ENCODE data around the gene HNRNPA1.
"Not testable (repeated sequence)": the region's sequence is repeated elsewhere in the genome, so short reads cannot be mapped to it uniquely, and the experiment has no call there.

The HNRNPA1 gene

DNA sequence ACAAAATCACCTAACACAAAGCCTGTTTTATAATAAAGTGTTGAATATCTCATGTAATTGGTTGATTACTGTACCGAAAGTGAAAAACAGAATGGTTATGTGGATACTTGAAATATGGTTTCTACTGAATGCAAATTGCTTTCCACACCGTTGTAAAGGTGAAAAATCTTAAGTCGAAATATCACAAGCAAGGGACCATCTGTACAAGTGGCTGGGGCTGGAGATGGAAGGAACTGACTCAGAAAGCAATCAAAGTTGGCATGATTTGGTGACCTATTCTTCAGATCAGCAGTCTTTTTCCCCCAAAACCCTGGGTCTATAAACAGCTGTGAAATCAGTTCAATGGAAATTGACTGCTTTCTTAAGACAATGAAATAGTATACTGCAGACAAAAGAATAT lies 4.2 kb upstream of the HNRNPA1 start:
- DNase-seq (ENCODE audit: low read depth), result no peak

DNA sequence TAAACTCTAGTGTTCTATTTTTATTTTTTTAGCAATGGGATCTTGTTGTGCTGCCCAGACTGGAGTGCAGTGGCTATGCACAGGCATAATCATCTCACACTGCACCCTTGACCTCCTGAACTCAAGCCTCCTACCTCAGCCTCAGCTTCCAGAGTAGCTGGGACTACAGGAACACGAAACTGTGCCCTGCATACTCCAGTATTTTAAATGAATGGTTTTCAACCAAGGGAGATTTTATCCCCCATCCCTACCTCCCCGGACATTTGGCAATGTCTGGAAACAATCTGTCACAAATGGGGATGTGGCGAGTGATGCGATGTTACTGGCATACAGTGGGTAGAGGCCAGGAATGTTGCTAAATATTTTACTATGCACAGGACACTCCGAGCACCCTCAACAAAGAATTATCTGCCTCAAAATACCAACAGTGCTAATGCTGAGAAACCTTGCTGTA lies 2.7 kb upstream of the HNRNPA1 start:
- no peak for DNase-seq (ENCODE audit: low read depth)

DNA sequence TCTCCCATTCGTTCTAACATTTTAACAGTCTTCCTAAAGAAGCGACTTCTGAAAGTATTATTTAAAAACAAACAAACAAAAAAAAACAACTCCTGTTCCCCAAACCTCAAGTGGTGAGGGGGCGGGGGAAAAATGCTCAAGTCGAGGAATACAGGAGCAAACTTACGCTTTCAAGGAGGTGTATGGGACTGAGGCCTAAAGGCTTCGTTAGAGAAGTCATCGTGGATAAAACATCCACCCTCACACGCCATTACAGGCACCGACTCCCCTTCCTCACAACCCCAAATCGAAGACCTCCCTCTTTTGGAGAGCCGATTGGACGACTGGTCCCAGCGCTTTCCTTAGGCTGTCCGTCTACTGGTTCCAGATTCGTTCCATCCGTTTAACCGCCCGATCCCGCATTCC lies 1.3 kb upstream of the HNRNPA1 start:
- DNase-seq (ENCODE audit: low read depth), result no peak

DNA sequence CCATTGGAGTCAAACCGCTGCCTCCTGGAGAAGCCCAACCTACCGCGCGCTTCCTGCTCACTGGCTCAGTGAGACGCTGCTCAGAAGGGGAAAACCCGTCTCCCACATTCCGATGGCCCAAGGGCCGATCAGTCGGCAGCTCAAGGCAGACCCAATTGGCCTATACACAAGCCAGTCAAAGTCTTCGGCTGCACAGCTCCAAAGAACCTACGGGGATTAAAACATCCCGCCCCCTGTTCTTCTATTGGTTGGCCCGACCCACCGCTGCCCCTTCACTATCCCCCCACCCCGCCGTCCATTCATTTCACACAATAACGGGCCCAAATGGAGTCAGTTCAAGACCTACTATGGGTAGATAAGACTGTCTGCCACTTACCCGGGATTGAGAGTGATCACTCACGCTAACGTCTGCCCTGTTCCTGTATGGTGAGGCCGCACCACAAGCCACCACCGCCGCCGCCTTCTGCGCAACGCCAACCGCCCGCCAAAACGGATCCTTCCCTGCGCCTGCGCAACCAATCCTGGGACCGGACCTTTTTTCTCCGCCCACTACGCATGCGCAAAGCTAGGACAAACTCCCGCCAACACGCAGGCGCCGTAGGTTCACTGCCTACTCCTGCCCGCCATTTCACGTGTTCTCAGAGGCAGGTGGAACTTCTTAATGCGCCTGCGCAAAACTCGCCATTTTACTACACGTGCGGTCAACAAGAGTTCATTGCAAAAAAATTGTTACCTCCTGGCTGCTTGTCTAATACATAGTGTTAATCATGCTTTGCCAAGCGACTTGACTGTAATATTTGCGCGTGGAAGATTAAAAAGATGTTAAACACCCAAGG lies 676 bp upstream of the HNRNPA1 start, which contains the start of gene CBX5:
Gene CBX5, minus strand, starts transcription at position 491 of the 836 bp plus-strand sequence. CDS start 22,472 bp downstream, outside the sequence.
- peak; percentile 99 for DNase-seq (ENCODE audit: low read depth)

DNA sequence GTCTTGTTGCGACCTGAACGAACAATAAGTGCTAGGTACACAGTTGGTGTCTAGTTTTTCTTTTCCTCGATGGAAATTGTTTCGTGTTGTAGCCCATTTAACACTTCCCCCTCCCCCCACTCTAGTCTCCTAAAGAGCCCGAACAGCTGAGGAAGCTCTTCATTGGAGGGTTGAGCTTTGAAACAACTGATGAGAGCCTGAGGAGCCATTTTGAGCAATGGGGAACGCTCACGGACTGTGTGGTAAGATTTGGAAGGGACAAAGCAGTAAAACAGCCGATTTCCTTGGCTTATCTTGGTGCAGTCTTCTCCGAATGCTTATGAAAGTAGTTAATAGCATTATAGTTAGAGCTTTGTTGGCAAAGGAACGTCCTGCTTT lies 724 bp downstream of the HNRNPA1 start:
- DNase-seq (ENCODE audit: low read depth), result not testable (repeated sequence)

DNA sequence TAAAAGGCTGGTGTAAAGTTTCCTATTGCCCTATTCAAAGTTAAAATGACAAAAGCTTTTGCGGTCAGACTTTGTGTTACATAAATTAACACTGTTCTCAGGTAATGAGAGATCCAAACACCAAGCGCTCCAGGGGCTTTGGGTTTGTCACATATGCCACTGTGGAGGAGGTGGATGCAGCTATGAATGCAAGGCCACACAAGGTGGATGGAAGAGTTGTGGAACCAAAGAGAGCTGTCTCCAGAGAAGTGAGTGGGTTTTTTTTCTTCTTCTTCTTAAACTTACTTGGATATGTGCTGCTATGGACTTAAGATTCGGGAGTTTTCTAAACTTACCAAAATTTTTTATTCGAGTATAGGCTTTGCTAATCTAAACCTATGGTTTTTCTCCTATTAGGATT lies 1.2 kb downstream of the HNRNPA1 start:
- not testable (repeated sequence) for DNase-seq (ENCODE audit: low read depth)

DNA sequence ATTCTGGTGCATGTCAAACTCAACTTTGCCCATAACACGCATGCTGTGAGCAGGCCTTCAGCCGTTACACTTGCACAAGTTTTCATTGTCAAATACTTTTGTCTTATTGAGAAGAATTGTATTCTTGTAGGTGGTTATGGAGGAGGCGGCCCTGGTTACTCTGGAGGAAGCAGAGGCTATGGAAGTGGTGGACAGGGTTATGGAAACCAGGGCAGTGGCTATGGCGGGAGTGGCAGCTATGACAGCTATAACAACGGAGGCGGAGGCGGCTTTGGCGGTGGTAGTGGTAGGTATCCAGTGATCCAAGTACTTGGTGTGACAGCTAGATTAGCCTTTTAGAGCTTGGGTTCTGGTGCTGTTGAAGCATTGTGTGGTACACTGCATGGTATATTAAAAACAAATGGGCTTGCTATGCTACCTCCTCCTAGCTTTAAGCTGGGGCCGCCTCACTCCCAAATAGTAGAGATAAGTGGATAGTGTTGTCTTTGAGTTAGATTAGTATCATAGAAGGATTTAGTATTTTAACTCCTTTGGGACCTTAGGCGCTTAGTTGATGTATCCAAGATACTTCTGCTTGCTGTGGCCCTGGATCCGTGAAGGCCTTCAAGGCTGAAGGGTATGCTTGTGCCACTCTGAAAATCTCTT lies 2.5 kb downstream of the HNRNPA1 start:
- DNase-seq (ENCODE audit: low read depth), result no peak

DNA sequence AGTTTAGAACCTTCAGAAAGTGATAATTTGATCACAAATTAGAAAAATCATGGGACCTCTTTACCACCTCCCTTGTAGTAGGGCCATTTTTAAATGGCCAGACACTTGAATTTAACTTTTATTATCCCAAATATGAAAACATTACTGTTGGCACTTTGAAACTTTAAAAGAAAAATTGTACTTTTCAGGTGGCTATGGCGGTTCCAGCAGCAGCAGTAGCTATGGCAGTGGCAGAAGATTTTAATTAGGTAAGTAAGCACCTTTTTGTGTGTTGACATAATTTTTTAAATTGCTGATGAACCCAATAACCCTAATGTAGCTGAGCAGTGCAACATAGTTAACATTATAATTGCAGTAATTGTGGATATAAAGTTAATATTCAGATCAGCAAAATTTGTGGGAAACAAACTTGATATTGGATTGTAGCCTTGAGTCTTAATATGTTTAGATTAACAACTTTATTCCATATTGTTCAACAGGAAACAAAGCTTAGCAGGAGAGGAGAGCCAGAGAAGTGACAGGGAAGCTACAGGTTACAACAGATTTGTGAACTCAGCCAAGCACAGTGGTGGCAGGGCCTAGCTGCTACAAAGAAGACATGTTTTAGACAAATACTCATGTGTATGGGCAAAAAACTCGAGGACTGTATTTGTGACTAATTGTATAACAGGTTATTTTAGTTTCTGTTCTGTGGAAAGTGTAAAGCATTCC lies 3.7 kb downstream of the HNRNPA1 start:
- DNase-seq (ENCODE audit: low read depth), result not testable (repeated sequence)

DNA sequence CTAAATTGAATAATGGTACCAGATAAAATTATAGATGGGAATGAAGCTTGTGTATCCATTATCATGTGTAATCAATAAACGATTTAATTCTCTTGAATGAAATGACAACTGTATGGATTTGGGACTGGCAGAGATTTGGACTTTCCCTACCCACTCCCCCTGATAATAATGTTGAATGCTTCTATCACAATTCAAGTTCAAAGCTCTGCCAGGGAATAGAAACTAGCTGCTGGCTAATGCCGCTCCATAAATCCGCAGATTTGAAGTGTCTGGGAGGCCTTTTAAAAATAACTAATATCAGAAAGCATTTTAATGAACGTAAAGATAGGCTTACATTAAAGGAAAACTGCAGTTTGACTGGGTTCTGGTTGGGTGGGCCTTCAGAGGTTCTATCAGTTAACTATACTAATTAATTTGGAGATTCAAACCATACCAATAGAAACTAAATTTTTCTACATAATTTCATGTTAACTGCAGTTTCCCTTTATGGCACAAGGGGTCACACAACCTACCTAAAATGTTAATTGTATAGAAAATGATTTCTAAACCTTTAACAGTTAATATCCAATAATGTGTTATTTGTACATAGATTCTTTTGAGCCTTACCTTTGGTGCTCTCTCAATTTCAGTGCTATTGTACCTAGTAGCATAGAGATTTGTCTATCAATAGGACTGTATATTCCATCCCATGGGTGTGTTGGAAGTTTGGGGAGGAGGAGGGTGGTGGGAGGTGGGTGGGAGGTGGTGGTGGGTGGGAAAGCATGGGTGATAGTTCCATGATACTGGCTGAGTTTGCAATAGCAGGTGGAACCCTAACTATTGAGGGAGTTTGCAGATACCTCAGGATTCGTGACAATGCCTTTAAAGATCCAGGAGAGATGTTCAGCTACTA lies 4.9 kb downstream of the HNRNPA1 start:
- DNase-seq (ENCODE audit: low read depth), result no peak

DNA sequence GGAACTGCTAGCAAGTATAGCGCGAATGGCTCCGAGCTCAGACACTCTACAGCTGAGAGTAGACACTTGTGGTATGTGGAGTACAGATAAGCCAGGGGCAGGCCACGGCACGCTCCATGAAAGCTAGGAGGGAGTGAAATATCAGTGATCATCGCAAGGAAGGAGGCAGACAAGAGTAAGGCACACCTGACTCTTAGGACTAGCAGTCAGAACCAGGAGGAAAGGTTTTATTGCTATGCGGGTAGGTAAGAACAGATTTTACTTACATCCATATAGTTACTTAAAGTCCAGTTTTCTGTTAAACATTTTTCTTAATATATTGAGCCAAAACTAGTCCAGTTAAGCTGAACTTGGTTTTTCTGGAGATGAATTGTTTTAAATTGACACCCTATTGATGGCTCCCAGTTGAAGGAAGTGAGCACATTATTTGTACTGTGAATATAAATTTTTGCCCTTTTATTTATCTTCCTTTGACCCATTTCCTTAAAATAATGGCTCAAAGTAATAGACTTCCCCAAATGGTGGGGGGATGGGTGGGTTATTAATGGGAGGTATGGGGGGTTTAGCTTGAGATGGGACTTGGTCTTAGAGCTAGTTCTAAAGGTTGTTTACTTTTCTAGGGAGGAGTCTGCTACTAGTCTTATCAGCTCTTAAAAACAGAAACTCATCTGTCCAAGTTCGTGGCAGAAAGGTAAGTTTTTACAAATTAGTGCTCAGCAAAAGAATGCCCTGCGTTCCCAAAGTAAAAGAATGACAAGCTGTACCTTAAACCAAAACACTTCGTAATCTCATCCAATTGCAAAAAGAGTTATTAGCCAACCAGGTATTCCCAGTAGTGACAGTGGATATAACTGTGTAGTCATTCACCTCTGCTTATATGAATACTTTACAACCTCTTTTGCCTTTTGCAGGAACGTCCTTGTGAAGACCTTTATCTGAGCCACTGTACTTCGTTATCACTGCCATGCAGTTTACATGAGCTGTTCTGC lies 5.8 kb downstream of the HNRNPA1 start:
- DNase-seq (ENCODE audit: low read depth), result no peak

DNA sequence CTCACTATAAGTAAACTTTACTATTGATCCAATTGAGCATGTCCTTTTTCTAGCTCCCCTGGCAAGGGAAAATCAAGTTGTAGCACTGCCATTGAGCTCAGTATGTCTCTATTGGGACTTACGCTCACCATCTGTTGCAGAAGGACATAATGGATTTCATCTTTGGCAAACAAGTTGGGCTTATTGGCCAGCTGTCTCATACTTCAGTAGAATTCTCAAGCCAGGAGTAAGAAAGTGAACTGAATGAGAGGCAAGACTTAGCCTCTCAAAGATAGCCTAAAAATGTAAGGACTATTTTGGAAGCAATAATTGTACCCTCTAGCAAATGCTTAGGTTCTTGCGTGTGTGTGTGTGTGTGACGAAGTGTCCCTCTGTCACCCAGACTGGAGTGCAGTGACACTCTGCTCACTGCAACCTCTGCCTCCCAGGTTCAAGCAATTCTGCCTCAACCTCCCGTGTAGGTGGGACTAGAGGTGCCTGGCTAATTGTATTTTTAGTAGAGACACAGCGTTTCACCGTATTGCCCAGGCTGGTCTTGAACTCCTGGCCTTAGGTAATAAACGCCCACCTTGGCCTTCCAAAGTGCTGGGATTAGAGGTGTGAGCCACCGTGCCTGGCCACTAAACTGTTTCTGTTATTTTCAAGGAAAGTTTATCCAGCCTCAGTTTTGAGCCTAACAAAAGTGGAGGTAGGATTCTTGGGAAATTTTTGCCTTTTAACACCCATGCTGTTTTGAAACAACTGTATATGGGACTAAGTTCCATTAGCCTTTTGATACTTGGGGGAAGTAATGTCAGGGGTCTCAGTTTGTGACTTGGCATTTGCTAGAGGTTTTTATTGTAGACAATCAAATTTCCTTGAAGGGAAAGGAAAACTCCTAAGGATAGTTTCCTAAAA lies 7.0 kb downstream of the HNRNPA1 start:
- DNase-seq (ENCODE audit: low read depth), result no peak

DNA sequence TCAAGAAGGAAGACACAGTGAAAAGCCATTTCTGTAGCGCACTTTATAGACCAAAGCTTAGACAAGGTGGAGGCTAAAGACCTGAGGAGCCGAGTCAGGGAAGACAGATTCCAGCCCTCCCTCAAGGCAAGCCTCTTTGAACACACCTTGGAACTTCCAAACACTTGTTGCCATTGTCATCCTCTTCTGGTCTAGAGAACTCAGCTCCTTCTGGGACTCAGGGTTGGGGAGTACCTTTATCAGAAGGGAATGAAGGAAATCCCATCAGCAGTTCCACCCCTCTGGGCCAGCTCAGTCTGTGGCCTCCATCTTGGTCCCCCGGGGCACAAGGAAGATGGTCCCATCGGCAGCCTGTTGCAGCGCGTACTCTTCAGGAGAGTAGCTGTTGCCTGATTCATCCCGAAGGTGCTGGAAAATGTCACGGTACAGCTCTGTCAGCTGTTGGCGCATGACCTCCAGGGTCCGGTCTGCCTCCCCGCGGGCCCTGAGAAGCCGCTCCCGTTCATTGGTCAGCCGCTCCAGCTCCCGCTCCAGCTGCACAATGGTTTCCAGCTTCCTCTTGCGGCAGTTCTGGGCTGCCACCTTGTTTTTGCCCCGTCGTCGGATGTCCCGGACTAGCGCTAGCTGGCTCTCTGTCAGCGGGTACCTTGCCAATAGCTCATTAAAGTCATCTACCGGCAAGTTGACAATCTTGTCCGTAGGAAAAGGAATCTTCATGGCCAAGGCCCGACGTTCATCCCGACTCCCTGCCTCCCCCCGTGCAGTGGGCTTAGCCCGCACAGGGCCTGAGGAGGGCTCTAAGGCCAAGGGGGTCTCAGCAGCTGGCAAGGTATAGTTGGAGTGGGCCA lies 11.8 kb downstream of the HNRNPA1 start:
- DNase-seq (ENCODE audit: low read depth), result no peak

DNA sequence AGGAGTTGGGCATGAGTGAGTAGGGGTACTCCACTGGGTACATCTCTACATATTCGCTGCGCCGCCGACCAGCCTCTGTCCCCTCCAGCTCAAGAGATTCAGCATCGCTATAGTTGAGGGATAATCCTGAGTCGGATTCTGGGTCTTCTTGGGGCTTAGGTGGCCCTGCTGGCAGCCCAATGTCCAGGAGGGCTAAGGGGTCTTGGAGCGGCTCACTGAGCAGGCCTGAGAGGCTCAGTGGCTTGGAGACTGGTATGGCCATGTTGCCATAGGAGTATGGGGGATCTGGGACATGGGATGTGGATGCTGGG lies 12.4 kb downstream of the HNRNPA1 start:
- no peak for DNase-seq (ENCODE audit: low read depth)

DNA sequence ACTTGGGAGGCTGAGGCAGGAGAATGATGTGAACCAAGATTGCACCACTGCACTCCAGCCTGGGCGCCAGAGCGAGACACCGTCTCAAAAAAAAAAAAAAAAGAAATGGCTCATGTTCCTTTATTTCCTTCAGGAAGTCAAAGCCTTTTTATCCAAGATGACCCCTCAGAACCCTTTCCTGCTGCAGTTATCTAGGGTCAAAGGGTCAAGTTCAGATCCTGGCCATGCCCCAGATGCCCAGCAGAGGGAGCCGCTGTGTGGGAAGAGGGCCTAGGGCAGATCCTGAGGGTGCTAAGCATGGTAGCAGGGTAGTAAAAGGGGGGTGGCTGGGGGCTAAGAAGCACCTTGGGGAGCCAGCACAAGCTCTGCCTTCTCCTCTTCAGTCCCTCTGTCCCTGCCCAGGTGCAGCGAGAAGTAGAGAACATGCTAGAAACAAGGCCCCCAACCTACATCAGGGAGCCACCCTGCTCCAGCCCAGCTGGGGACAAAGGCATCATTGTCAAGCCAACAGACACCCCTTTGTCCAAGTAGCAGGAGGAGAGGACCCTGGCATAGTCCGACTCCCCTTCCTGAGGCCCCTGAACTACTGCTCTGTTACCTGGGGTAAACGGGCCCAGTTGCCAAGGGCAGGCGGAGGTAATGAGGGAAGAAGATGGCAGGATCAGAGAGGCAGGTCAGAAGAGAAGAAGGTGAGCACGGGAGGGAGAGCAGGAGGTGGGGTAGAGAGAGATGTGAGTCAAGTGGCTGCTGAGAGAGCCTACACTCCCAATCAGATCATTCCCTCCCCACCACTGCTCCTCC lies 13.8 kb downstream of the HNRNPA1 start:
- DNase-seq (ENCODE audit: low read depth), result no peak

DNA sequence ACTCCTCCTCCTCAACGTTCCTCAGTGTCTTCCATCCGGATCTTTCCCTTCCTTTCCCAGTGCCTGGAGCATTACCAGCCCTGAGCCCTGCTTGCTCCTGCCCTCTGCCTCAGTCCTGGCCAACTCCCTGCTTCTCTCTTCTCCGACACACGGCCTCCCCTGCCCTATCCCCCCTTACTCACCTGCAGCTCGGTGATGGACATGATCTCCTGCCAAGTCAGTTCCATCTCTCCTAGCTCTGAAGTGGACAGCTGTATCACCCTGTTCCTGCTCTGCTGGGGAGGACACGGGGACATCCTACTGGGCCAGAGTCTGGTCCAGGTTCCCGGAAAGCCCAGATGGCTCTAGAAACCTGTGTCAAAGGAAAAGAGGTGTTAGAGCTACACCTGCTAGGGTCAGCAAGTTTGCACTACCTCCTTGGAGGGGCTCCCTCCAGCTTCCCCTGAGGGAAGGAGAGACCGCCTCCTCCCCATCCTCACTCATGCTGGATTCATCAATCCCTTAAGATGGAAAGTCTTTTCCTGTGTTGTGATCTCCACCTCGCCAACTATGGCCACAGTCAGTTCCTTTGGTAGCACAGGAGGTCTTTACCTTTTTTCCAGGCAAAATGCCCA lies 14.5 kb downstream of the HNRNPA1 start:
- no peak for DNase-seq (ENCODE audit: low read depth)

DNA sequence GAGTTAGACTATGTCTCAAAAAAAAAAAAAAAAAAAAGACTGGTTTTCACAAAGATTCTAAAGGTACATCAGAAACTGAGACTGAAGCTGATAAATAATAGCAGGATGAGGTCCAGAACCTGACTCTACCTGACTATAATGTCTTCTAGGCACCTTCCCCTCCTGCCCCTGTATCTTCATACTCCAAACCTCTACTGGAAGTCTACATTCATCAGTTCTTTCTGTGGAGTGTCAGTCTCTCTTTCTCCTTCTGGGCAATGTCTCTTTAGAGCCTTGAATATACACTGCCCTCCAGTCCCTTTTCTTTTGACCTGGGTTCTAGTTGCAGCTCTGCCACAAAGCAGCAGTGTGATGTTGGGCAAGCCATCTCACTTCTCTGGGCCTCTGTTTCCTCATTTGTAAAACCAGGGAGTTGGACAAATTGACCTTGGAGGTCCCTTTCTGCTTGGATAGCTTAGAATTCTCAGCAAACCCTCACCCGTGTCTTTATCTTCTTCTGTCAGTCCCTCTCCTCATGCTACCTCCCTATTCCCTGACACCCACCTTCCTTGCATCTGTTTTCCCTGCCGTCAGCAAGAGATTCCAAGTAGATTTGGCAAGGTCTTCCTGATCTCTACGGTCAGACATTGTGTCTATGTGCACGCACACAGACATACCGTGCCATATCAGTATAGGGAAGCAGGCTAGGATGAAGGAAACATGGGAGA lies 16.0 kb downstream of the HNRNPA1 start:
- no peak for DNase-seq (ENCODE audit: low read depth)

DNA sequence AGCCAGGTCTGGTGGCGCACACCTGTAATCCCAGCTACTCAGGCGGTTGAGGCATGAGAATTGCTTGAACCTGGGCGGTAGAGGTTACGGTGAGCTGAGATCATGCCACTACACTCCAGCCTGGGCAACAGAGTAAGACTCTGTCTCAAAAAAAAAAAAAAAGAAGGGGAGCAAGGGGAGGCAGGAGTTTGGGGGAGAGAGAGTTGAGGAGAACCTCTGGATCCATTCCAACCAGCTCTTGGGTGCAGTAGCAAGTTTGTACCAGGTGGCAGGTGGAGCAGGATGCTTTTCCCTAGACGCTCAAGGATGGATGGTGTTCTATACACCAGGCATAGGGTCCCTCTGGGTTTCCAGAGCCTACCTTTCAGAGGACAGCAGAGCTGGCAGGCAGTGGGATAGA lies 18.4 kb downstream of the HNRNPA1 start:
- DNase-seq (ENCODE audit: low read depth), result no peak
